ENCODE measurements around the gene TCERG1L.

TCERG1L gene

DNA sequence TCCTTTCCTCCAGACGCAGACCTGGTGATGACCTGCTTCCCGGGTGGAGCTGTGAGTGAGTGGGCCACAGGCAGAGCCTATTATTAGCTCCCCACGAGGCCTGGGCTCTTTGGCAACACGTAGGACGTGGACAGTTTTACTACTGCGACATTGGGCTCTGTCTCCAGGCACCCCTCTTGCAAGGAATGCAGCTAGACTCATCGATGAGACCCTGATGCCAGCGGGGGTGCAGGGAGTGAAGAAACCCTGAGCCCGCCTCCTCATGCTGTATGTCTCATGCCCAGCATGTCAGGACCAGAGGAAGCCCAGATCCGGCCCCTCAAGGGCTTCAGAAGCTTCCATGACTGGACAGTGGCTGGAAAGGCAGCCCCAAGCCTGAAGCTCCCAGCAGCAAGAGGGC is 161.9 kb downstream of the TCERG1L start:
- no peak for TF ChIP-seq NFIC (IDR thresholded peaks at IDR 0.05)
- TF ChIP-seq TAF1 (IDR thresholded peaks at IDR 0.05; ENCODE audit: low read depth): no peak

DNA sequence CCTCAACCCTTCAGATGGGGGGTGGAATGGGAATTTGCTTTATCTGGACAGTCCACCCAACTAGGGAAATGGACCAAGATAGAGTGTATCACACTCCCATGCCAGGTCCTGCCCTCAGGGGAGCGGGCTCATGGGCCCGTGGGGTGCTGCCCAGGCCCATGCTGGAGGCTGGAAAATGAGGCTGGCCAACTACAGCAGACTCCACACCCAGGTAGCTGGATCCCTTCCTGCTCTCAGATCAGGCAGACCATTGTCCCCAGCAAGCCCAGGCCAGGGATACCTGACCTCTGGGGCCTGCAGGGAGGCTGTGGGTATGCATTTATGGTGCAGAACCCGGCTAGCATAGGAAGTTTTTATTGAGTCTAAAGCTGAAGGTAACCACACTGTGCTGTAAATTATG is 162.4 kb downstream of the TCERG1L start:
- TF ChIP-seq CEBPB (IDR thresholded peaks at IDR 0.05) (no peak), TAF1 (IDR thresholded peaks at IDR 0.05; ENCODE audit: low read depth) (no peak), RAD21 (IDR thresholded peaks at IDR 0.05; ENCODE audit: low read depth) (no peak), NFIC (IDR thresholded peaks at IDR 0.05) (no peak), FOXM1 (IDR thresholded peaks at IDR 0.05; ENCODE audit: borderline replicate concordance, low read depth) (no peak), TEAD4 (IDR thresholded peaks at IDR 0.05) (no peak), EGR1 (IDR thresholded peaks at IDR 0.05) (no peak), ZBTB7A (IDR thresholded peaks at IDR 0.05; ENCODE audit: low read depth) (no peak), CREB1 (IDR thresholded peaks at IDR 0.05; ENCODE audit: low read depth) (no peak), YY1 (IDR thresholded peaks at IDR 0.05; ENCODE audit: low read depth) (no peak), TCF12 (IDR thresholded peaks at IDR 0.05; ENCODE audit: low read depth) (no peak), EP300 (IDR thresholded peaks at IDR 0.05; ENCODE audit: borderline replicate concordance) (no peak)
- TF ChIP-seq, protein P1, sequence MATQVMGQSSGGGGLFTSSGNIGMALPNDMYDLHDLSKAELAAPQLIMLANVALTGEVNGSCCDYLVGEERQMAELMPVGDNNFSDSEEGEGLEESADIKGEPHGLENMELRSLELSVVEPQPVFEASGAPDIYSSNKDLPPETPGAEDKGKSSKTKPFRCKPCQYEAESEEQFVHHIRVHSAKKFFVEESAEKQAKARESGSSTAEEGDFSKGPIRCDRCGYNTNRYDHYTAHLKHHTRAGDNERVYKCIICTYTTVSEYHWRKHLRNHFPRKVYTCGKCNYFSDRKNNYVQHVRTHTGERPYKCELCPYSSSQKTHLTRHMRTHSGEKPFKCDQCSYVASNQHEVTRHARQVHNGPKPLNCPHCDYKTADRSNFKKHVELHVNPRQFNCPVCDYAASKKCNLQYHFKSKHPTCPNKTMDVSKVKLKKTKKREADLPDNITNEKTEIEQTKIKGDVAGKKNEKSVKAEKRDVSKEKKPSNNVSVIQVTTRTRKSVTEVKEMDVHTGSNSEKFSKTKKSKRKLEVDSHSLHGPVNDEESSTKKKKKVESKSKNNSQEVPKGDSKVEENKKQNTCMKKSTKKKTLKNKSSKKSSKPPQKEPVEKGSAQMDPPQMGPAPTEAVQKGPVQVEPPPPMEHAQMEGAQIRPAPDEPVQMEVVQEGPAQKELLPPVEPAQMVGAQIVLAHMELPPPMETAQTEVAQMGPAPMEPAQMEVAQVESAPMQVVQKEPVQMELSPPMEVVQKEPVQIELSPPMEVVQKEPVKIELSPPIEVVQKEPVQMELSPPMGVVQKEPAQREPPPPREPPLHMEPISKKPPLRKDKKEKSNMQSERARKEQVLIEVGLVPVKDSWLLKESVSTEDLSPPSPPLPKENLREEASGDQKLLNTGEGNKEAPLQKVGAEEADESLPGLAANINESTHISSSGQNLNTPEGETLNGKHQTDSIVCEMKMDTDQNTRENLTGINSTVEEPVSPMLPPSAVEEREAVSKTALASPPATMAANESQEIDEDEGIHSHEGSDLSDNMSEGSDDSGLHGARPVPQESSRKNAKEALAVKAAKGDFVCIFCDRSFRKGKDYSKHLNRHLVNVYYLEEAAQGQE (IDR thresholded peaks at IDR 0.05; ENCODE audit: low read depth): no peak
- TF ChIP-seq, protein P2, sequence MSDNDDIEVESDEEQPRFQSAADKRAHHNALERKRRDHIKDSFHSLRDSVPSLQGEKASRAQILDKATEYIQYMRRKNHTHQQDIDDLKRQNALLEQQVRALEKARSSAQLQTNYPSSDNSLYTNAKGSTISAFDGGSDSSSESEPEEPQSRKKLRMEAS (IDR thresholded peaks at IDR 0.05): no peak
- TF ChIP-seq, protein P3, sequence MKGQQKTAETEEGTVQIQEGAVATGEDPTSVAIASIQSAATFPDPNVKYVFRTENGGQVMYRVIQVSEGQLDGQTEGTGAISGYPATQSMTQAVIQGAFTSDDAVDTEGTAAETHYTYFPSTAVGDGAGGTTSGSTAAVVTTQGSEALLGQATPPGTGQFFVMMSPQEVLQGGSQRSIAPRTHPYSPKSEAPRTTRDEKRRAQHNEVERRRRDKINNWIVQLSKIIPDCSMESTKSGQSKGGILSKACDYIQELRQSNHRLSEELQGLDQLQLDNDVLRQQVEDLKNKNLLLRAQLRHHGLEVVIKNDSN (IDR thresholded peaks at IDR 0.05): no peak

DNA sequence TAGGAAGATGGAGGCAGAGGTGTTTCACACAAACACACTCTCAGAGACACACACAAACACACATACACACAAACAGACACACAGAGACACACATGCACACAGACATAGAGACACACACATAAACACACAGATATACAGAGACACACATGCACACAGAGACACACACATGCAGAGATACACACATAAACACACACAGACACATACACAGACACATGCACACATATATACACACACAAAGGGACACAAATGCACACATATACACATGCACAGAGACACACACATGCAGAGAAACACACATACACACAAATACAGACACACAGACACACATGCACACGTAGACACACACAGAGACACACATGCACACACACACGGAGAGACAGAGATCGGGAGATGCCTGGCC is 163.3 kb downstream of the TCERG1L start:
- TF ChIP-seq, protein P3 (IDR thresholded peaks at IDR 0.05): no peak
- TF ChIP-seq EP300 (IDR thresholded peaks at IDR 0.05; ENCODE audit: borderline replicate concordance) (no peak), FOXM1 (IDR thresholded peaks at IDR 0.05; ENCODE audit: borderline replicate concordance, low read depth) (no peak), ZBTB7A (IDR thresholded peaks at IDR 0.05; ENCODE audit: low read depth) (no peak), CEBPB (IDR thresholded peaks at IDR 0.05) (no peak), NFIC (IDR thresholded peaks at IDR 0.05) (no peak), YY1 (IDR thresholded peaks at IDR 0.05; ENCODE audit: low read depth) (no peak), EGR1 (IDR thresholded peaks at IDR 0.05) (no peak), TEAD4 (IDR thresholded peaks at IDR 0.05) (no peak), CREB1 (IDR thresholded peaks at IDR 0.05; ENCODE audit: low read depth) (no peak), TAF1 (IDR thresholded peaks at IDR 0.05; ENCODE audit: low read depth) (no peak), RAD21 (IDR thresholded peaks at IDR 0.05; ENCODE audit: low read depth) (no peak), TCF12 (IDR thresholded peaks at IDR 0.05; ENCODE audit: low read depth) (no peak)
- TF ChIP-seq, protein P1 (IDR thresholded peaks at IDR 0.05; ENCODE audit: low read depth): no peak
- TF ChIP-seq, protein P2 (IDR thresholded peaks at IDR 0.05): no peak

DNA sequence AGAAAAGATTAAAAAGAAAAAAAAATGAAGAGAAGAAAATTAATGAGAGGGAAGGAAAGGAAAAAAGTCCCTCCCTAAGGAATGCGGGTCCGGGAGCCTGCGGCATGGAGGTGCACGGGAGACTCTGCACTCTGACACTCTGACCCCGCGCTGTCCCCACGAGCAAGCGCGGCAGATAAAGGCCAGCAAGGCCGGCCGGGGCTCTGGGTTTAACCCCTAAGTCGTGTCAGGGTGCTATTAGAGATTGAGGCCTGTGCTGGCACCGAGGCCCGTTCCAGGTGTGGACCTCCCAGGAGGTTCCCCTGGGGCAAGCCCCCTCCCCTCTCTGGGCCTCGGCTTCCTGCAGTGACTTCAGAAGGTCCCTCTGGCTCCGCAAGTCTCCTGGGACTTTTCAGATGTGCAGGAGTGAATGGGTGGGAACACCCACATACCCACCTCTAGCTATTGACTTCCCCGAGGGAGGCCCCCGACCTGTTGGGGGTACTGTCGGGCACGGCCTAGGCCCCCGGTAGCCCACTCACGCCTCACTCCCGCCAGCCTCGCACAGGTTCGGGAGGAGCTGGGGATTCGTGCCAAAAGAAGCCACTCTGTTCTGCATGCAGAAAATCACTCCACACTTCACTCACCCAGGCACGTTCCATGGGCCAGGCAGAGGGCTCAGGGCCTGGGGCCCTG is 164.1 kb downstream of the TCERG1L start:
- TF ChIP-seq, protein P1 (IDR thresholded peaks at IDR 0.05; ENCODE audit: low read depth): no peak
- no peak for TF ChIP-seq NFIC (IDR thresholded peaks at IDR 0.05)
- TF ChIP-seq ZBTB7A (IDR thresholded peaks at IDR 0.05; ENCODE audit: low read depth): no peak
- TF ChIP-seq EGR1 (IDR thresholded peaks at IDR 0.05): no peak
- TF ChIP-seq RAD21 (IDR thresholded peaks at IDR 0.05; ENCODE audit: low read depth): no peak
- TF ChIP-seq, protein P2 (IDR thresholded peaks at IDR 0.05): no peak
- no peak for TF ChIP-seq CEBPB (IDR thresholded peaks at IDR 0.05)
- TF ChIP-seq EP300 (IDR thresholded peaks at IDR 0.05; ENCODE audit: borderline replicate concordance): no peak
- TF ChIP-seq TAF1 (IDR thresholded peaks at IDR 0.05; ENCODE audit: low read depth): no peak
